OCI-LY1 (cell line): ENCODE data around the gene TOB1.

Source experiments
- H2AFZ ChIP-seq: fragments of 200-600 bp; sonication (generic), shearing (Covaris generic); 2 replicates; pipeline ENCODE4 v1.6.0; 2014; ENCODE audit warnings: antibody characterized with exemption, mild to moderate bottlenecking, low read length
- H3F3A ChIP-seq: fragments of 200-600 bp; sonication (generic), shearing (Covaris generic); 2 replicates; pipeline ENCODE4 v1.6.0; 2014; ENCODE audit warnings: mild to moderate bottlenecking, antibody characterized with exemption, low read length, moderate library complexity; ENCODE audit not compliant: insufficient read depth
- H3K27ac ChIP-seq: fragments of 200-600 bp; sonication (generic); 2 replicates; pipeline ENCODE4 v1.5.1; 2014; ENCODE audit warnings: low read length, mixed run types, mild to moderate bottlenecking, low read depth; ENCODE audit not compliant: poor library complexity, severe bottlenecking
- H3K27me3 ChIP-seq: fragments of 200-600 bp; sonication (generic); 2 replicates; pipeline ENCODE4 v1.6.0; 2014; ENCODE audit warnings: antibody characterized with exemption, mild to moderate bottlenecking, low read length, moderate library complexity; ENCODE audit not compliant: insufficient read depth
- H3K36me3 ChIP-seq: fragments of 200-600 bp; sonication (generic); 2 replicates; pipeline ENCODE4 v1.6.1; 2014; ENCODE audit warnings: mild to moderate bottlenecking, antibody characterized with exemption, low read length, moderate library complexity, mixed read lengths; ENCODE audit not compliant: insufficient read depth
- H3K4me1 ChIP-seq: fragments of 200-600 bp; sonication (generic); 2 replicates; pipeline ENCODE4 v1.5.1; 2014; ENCODE audit warnings: mild to moderate bottlenecking, low read length, moderate library complexity; ENCODE audit not compliant: insufficient read depth, severe bottlenecking
- H3K4me2 ChIP-seq: fragments of 200-600 bp; sonication (generic), shearing (Covaris generic); 2 replicates; pipeline ENCODE4 v1.6.1; 2014; ENCODE audit warnings: low read length
- H3K4me3 ChIP-seq: fragments of 200-600 bp; sonication (generic); 2 replicates; pipeline ENCODE4 v1.5.1; 2014; ENCODE audit warnings: low read length, low read depth, mild to moderate bottlenecking, mixed read lengths; ENCODE audit not compliant: poor library complexity, severe bottlenecking
- H3K79me2 ChIP-seq: fragments of 200-600 bp; shearing (Covaris generic); 2 replicates; pipeline ENCODE4 v1.6.1; 2016; ENCODE audit warnings: mixed run types, low read length, mixed read lengths; ENCODE audit not compliant: insufficient read depth
- H3K9ac ChIP-seq: fragments of 200-600 bp; sonication (generic), shearing (Covaris generic); 2 replicates; pipeline ENCODE4 v1.6.1; 2014; ENCODE audit warnings: mild to moderate bottlenecking, low read length, mixed read lengths
- H3K9me2 ChIP-seq: fragments of 200-600 bp; sonication (generic), shearing (Covaris generic); 2 replicates; pipeline ENCODE4 v1.6.1; 2014; ENCODE audit warnings: low read depth, mild to moderate bottlenecking, low read length, mixed read lengths
- H3K9me3 ChIP-seq: fragments of 200-600 bp; shearing (Covaris generic); 2 replicates; pipeline ENCODE4 v1.6.1; 2014; ENCODE audit warnings: low read length, mixed read lengths
- H4K20me1 ChIP-seq: fragments of 200-600 bp; sonication (generic), shearing (Covaris generic); 2 replicates; pipeline ENCODE4 v1.6.0; 2016; ENCODE audit warnings: mild to moderate bottlenecking, low read length; ENCODE audit not compliant: insufficient read depth
- CTCF ChIP-seq: fragments of 200-600 bp; sonication (generic), shearing (Covaris generic); IDR thresholded peaks from 2 replicates; pipeline ENCODE4 v1.5.1; 2017; ENCODE audit warnings: mild to moderate bottlenecking, antibody characterized with exemption, low read length, moderate library complexity, mixed read lengths
- EZH2 ChIP-seq: fragments of 200-600 bp; sonication (generic), shearing (Covaris generic); IDR thresholded peaks from 2 replicates; pipeline ENCODE4 v1.8.0; 2017; ENCODE audit warnings: borderline replicate concordance, mixed run types, mild to moderate bottlenecking, antibody characterized with exemption, low read length, moderate library complexity, mixed read lengths

Gene TOB1

DNA sequence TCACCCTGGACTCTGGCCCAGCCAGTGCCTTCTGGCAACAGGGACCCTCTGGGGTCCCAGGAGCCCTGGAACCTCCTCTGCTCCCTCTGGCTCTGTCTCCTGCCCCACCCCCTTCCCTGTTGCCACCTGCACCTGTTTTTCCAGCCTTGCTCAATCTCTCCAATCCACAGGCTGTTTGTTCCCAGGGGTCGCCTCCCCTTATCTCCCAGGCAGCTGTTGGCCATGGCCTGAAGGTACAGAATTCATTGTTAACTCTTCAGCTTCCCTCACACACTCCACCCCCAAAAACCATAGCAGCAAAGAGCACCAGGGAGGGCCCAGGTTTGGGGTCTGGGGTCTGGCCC is 39.3 kb upstream of the TOB1 start:
- Histone ChIP-seq H3K4me2 (no peak overlapping the region), H3K27me3 (0 out of 2 replicates have a peak, but pooled peaks cover 5% of the 10 kb centered on the region), H3K79me2 (no peaks in the 10 kb centered on the region), H3F3A (no peaks in the 10 kb centered on the region), H3K9ac (no peak overlapping the region), H2AFZ (no peak overlapping the region), H3K9me3 (no peaks in the 10 kb centered on the region), H3K27ac (no peak overlapping the region), H3K9me2 (no peaks in the 10 kb centered on the region), H3K4me1 (peaks cover 20% of the 10 kb centered on the region), H4K20me1 (no peaks in the 10 kb centered on the region), H3K36me3 (no peaks in the 10 kb centered on the region), H3K4me3 (no peak overlapping the region)
- TF ChIP-seq CTCF (no peak), EZH2 (no peak)

DNA sequence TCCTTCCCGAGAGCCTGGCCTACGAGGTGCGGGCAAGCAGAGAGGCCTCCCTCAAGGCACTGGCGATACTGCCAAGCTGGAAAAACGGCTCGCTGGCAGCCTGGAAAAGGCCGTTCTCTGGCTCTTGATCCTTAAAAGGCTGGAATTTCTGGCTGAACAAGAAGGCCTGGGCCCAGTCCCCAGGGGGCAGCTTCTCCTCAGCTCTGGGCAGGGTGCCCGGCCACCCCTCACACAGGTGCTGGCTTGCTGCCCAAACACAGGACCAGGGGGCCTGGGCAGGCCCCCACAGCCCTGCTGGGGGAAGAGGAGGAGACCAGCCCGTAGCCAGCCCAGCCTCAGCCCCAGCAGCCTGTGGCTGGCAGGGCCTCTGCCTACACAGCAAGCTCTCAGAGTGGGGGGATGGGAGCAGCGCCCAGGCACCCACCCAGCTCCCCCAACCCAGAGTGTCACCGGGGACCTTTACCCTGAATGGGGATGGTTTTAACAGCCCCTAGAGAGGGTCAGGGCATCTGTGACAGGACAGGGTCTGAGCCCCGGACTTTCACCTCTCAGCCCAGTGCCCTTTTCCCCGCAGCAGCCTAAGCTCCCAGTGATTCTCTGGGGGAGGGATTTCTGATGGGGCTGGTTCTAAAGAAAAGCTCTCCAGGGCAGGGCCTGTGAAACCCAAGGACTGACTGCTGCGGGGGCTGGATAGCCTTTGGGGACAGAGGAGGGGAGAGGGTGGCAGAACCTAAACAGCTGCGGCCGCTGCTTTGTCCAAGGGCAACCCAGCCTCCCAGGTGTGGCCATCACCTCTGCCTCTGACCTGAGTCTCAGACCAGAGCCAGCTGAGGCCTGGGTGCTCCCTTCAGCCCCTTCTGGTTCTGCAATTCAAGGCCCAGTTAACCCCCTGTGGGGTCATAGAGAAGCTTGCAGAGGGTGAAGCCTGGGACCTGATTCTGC is 38.6 kb upstream of the TOB1 start:
- Histone ChIP-seq H3K9me3 (no peaks in the 10 kb centered on the region), H3F3A (no peaks in the 10 kb centered on the region), H3K27ac (peak overlapping the region; percentile 68), H3K9ac (no peak overlapping the region), H3K4me3 (no peak overlapping the region), H4K20me1 (no peaks in the 10 kb centered on the region), H3K27me3 (0 out of 2 replicates have a peak, but pooled peaks cover 5% of the 10 kb centered on the region), H3K4me1 (peaks cover 20% of the 10 kb centered on the region), H3K9me2 (no peaks in the 10 kb centered on the region), H3K79me2 (no peaks in the 10 kb centered on the region), H3K4me2 (peak overlapping the region; percentile 28; the same call in 1 of the 2 replicates), H3K36me3 (no peaks in the 10 kb centered on the region), H2AFZ (no peak overlapping the region)
- TF ChIP-seq EZH2 (no peak), CTCF (no peak)

- Histone ChIP-seq H3K36me3 (no peaks in the 10 kb centered on the region), H2AFZ (no peak overlapping the region), H3K9ac (no peak overlapping the region; the same call in 1 of the 2 replicates), H3K27ac (peak overlapping the region; percentile 68), H3F3A (no peaks in the 10 kb centered on the region), H3K9me2 (no peaks in the 10 kb centered on the region), H3K27me3 (0 out of 2 replicates have a peak, but pooled peaks cover 5% of the 10 kb centered on the region), H4K20me1 (no peaks in the 10 kb centered on the region), H3K79me2 (no peaks in the 10 kb centered on the region), H3K9me3 (no peaks in the 10 kb centered on the region), H3K4me3 (no peak overlapping the region), H3K4me1 (peaks cover 20% of the 10 kb centered on the region), H3K4me2 (peak overlapping the region; percentile 28; the same call in 1 of the 2 replicates)
- TF ChIP-seq EZH2 (no peak), CTCF (no peak)
These were observed 37.7 kb upstream of the TOB1 start for GRCh38 chr17:50903604-50904517.
